ENCODE results near the gene DHH. TPM values are rescaled to one million over a fixed set of nuclear protein-coding genes. Genes with fewer than 3 reads are reported as not detected.

DHH gene
- total RNA-seq, 2 experiments from 2014 or later = 0.08 to 0.20 TPM

DNA sequence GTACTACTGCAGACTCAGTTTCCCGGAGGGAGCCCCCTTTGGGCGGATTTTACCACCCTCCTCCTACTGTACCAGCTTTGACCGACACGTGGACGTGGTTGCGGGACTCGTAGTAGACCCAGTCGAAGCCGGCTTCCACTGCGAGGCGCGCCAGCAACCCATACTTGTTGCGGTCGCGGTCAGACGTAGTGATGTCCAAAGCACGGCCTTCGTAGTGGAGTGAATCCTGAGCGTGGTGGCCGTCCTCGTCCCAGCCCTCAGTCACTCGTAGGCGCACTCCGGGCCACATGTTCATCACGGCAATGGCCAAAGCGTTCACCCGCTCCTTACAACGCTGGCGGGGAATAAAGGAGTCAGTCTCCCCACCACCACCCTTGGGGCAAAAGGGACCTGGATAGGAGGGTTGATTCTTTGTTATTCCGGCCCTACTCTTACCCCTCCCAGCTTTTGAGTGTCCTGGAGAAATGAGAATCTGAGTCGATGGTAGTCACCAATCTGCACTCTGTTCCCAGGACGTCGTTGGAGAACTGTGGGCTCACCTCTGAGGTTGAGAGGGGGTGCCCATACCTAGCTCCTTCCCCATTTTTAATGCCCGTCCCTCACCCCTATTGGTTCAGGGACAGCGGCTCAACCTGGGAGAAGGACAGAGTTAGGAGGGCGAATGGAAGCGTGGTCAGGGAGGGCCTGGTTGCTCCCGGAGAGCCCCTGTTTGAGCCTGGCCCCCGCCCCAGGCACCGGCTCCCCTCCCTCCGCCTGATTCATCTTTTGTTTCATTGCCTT lies 3.4 kb downstream of the DHH start:
- Mint-ChIP-seq H3K36me3 (ENCODE audit: low read depth) (peaks cover 11% of the 10 kb centered on the region), H3K27ac (no peak overlapping the region), H3K9me3 (no peaks in the 10 kb centered on the region), H3K27me3 (peaks cover 66% of the 10 kb centered on the region), H3K4me3 (peak overlapping the region; percentile 43), H3K4me1 (peaks cover 75% of the 10 kb centered on the region)
- CTCF ChIA-PET = interaction anchor here (0.6 to 5.0 kb wide), 12 partner anchors 11 to 1120 kb away, joined by 3 to 55 read pairs (median 4); partner anchors contain the start of genes FKBP11, LMBR1L, RHEBL1 and TUBA1B
- POLR2A ChIA-PET = interaction anchor here (1.2 to 4.5 kb wide), 3 partner anchors 19 to 39 kb away, joined by 8 to 26 read pairs (median 11); partner anchors contain the start of genes LMBR1L and TUBA1B
- DNase-seq = no peak

DNA sequence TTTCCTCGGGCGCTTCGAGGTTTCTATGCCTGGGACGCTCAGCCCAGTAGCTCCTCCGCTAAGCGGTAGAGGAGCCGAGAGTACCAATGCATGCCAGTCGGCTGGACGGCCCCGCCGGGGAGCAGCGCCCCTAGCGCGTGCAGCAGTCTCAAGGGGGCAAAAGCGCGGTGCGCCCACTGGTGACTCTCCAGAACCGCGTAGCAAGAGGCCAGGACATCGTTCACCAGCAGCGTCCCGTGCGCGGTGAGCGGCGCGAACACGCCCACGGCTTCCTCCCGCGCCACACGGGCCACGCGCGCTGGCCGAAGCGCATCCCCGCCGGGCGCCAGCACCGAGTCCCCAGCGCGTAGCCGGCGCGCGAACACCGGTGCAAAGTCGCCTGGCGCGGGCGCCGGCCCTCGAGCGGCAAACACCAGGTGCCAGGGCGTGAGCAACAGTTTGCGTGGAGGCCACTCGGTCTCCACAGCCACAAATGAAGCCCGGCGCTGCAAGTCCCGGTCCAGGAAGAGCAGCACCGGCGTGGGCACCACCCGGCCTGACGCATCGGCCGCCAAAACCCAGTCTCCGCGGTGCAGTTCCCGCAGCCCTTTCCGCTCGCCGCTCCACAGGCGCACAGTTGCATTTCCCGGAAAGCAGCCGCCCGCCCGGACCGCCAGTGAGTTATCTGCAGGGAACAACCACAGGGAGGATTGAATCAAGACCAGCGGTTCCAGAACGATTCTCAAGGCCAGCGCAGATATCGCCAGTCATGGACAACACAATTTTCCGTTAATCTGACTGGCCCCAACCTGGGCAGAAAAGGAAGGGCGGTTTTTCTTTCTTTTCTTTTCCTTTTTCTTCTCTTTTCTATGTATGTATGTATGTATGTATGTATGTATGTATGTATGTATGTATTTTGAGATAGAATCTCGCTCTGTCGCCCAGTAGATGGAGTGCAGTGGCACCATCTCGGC lies 4.5 kb downstream of the DHH start:
- H3K4me3 Mint-ChIP-seq = peak overlapping the region; percentile 65
- CTCF ChIA-PET = interaction anchor here (0.7 to 6.5 kb wide), 13 partner anchors 8 to 154 kb away, joined by 3 to 116 read pairs (median 32); partner anchors contain the start of genes LMBR1L, RHEBL1, TUBA1A and TUBA1B
- H3K4me1 Mint-ChIP-seq = peaks cover 73% of the 10 kb centered on the region
- peak; percentile 58 for DNase-seq
- peak overlapping the region; percentile 58 for H3K27ac Mint-ChIP-seq
- H3K27me3 Mint-ChIP-seq = peaks cover 59% of the 10 kb centered on the region
- peaks cover 3% of the 10 kb centered on the region for H3K36me3 Mint-ChIP-seq (ENCODE audit: low read depth)
- no peaks in the 10 kb centered on the region for H3K9me3 Mint-ChIP-seq
- POLR2A ChIA-PET = interaction anchor here (0.6 to 6.4 kb wide), 6 partner anchors 20 to 145 kb away, joined by 3 to 74 read pairs (median 6); partner anchors contain the start of genes LMBR1L, RHEBL1 and TUBA1B

DNA sequence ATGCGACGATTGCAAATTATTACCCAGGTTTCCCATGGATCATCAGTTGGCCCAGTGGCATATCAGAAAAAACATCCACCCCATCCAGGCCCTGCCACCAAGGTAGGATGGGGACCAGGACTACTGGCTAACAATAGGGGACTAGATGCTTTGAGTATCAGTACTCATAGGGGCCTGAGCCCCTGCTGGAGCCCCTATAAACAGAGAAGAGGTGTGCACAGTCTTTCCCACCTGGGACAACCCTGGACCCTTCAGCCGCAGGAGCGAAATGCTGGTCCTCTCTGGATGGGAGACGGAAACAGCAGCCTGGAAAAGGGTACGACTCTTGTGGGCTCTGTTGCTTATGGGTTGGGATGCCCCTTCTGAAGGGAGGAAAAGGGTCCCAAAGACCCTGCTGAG lies 5.7 kb downstream of the DHH start:
- H3K27me3 Mint-ChIP-seq = peaks cover 50% of the 10 kb centered on the region
- no peak for DNase-seq
- H3K4me3 Mint-ChIP-seq = no peak overlapping the region
- CTCF ChIA-PET = interaction anchor here (0.8 to 6.5 kb wide), 28 partner anchors 10 to 248 kb away, joined by 3 to 116 read pairs (median 5); partner anchors contain the start of genes C1QL4, DDX23, LMBR1L and RHEBL1
- POLR2A ChIA-PET = interaction anchor here (0.7 to 6.4 kb wide), 11 partner anchors 9 to 234 kb away, joined by 3 to 74 read pairs (median 5); partner anchors contain the start of genes KMT2D, LMBR1L, RHEBL1 and TROAP
- peaks cover 4% of the 10 kb centered on the region for H3K9me3 Mint-ChIP-seq
- H3K4me1 Mint-ChIP-seq = peaks cover 70% of the 10 kb centered on the region
- H3K36me3 Mint-ChIP-seq (ENCODE audit: low read depth) = no peaks in the 10 kb centered on the region
- H3K27ac Mint-ChIP-seq = no peak overlapping the region

DNA sequence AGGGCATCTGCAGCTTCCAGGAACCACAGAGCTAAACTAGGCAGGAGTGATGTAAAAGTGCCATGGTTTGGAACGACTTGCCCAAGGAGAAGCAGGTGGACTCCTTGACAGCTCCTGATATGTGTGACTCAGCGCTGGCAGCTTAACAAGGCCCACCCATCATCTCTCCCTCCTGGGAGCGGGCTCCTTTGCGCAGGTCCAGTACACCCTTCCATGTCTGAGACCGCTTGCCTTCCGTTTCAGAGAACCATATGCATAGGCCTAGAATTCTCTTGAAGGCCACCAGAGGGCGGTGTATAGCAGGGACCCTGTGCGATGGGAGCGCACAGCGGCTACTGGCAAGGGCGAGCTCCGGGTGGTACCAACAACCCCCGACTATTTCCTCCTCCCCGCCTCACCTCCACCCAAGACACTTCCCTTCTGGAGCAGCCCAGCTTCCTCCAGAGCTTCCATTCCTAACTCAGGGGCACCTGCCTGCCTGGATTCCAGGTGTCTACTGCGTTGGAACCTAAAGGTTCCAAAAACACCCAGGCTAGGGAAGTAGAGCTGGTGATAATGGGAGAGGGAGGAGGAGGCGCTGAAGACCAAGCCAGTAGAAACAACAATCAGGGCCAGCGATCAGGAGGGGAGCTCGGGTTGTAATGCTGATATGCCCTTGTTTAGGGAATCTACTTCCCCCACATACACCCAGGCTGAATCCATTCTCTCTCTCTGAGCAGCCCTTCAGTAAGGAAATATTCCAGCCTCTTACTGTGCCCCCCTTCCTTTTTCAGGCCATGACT lies 6.3 kb downstream of the DHH start:
- peak overlapping the region; percentile 22 for H3K4me3 Mint-ChIP-seq
- POLR2A ChIA-PET = interaction anchor here (0.9 to 6.4 kb wide), 14 partner anchors 10 to 273 kb away, joined by 3 to 74 read pairs (median 4); partner anchors contain the start of genes KMT2D, LMBR1L, RHEBL1 and TROAP
- H3K27me3 Mint-ChIP-seq = peaks cover 44% of the 10 kb centered on the region
- CTCF ChIA-PET = interaction anchor here (0.7 to 6.5 kb wide), 36 partner anchors 9 to 426 kb away, joined by 3 to 116 read pairs (median 4); partner anchors contain the start of genes C1QL4, DDX23, LMBR1L and PRPH
- no peaks in the 10 kb centered on the region for H3K36me3 Mint-ChIP-seq (ENCODE audit: low read depth)
- peak; percentile 75 for DNase-seq
- H3K9me3 Mint-ChIP-seq = peaks cover 4% of the 10 kb centered on the region
- peaks cover 64% of the 10 kb centered on the region for H3K4me1 Mint-ChIP-seq
- peak overlapping the region; percentile 24 for H3K27ac Mint-ChIP-seq

DNA sequence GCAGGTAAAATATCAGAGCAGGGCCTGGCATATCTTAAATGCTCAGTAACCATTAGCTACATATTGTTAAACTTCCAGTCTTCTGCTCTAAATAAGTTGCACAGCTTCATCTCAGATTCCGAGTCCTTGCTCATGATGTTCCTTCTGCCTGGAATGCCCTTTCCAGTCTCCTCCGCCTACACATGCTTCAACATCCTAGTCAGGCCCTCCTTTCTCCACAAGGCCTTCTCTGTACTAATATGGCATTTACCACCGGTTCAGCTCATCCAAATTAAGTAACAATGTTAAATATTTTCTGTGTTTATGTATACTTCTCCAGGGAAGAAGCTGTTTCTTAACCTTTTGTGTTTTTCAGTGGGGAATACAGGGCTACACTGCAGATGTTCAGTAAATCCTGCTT lies 8.5 kb downstream of the DHH start:
- peaks cover 25% of the 10 kb centered on the region for H3K27me3 Mint-ChIP-seq
- no peak overlapping the region for H3K27ac Mint-ChIP-seq
- peaks cover 47% of the 10 kb centered on the region for H3K4me1 Mint-ChIP-seq
- no peak overlapping the region for H3K4me3 Mint-ChIP-seq
- DNase-seq = no peak
- H3K36me3 Mint-ChIP-seq (ENCODE audit: low read depth) = no peaks in the 10 kb centered on the region
- peaks cover 4% of the 10 kb centered on the region for H3K9me3 Mint-ChIP-seq
- ChIA-PET CTCF (interaction anchor here (0.5 to 6.5 kb wide), 12 partner anchors 12 to 536 kb away, joined by 3 to 116 read pairs (median 7); partner anchors contain the start of genes LMBR1L, RHEBL1 and TUBA1B), POLR2A (interaction anchor here (0.8 to 6.4 kb wide), 5 partner anchors 16 to 208 kb away, joined by 3 to 74 read pairs (median 20); partner anchors contain the start of genes LMBR1L, RHEBL1 and TUBA1B)

DNA sequence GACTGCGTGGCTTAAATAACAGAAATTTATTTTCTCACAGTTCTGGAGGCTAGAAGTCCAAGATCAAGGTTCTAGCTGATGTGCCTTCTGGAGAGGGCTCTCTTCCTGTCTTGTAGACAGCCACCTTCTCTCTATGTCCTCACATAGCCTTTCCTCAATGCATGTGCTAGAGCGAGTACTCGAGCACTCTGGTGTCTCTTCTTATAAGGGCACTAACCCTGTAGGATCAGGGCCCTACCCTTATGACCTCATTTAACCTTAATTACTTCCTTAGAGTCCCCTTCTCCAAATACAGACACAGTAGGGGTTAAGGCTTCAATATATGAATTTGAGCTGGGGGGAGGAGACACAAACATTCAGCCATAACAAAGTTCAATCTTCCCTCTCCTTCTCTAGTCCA lies 10.2 kb downstream of the DHH start:
- peaks cover 33% of the 10 kb centered on the region for H3K4me1 Mint-ChIP-seq
- CTCF ChIA-PET = interaction anchor here (1.0 to 6.5 kb wide), 10 partner anchors 9 to 247 kb away, joined by 3 to 116 read pairs (median 6); partner anchors contain the start of genes LMBR1L, RHEBL1 and TUBA1B
- POLR2A ChIA-PET = interaction anchor here (0.8 to 6.4 kb wide), 5 partner anchors 9 to 238 kb away, joined by 3 to 74 read pairs (median 4); partner anchors contain the start of genes RHEBL1, TROAP and TUBA1B

DNA sequence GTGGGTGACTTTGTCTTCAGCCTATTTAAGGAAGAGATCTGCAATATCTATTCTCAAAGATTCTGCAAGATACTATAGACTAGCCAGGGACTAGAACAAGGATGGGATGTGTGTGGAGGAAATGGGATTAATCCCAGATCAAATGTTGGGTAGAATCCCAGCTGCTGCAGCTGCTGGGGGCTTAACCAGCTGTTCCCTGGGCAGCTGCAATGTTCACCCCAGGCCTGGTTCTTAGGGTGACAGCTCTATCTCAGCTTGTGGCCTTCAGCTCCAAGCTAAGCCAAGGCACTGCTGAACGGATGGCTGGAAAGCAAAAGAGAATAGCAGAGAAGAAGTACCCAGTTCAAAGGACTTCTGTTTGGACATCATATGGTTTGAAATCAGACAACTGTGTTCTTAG lies 14.8 kb downstream of the DHH start:
- POLR2A ChIA-PET = interaction anchor here (1.1 to 2.7 kb wide), 4 partner anchors 10 to 184 kb away, joined by 3 to 12 read pairs (median 4); partner anchors contain the start of gene RHEBL1
- H3K4me1 Mint-ChIP-seq = peaks cover 2% of the 10 kb centered on the region
- no peaks in the 10 kb centered on the region for H3K36me3 Mint-ChIP-seq (ENCODE audit: low read depth)

More for the DNA sequence above, 10.2 kb downstream of the DHH start:
- Mint-ChIP-seq H3K9me3 (peaks cover 4% of the 10 kb centered on the region), H3K36me3 (ENCODE audit: low read depth) (no peaks in the 10 kb centered on the region), H3K27me3 (peaks cover 14% of the 10 kb centered on the region), H3K27ac (no peak overlapping the region), H3K4me3 (no peak overlapping the region)
- no peak for DNase-seq

DNA sequence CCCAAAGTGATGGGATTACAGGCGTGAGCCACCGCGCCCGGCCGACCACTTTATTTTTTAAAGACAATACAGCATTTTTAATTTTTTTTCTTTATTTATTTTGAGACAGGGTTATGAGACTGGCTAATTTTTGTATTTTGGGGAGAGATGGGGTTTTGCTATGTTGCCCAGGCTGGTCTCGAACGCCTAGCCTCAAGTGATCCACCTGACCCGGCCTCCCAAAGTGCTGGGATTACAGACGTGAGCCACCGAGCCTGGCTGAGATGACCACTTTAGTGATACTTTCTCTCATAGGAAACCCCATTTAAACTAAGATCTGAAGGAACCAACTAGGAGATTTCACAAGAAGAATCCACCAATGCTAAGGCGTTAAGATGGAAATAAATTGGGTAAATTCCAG lies 23.6 kb downstream of the DHH start:
- H3K4me1 Mint-ChIP-seq = peaks cover 32% of the 10 kb centered on the region
- CTCF ChIA-PET = interaction anchor here (1.4 to 8.1 kb wide), 6 partner anchors 16 to 218 kb away, joined by 3 to 116 read pairs (median 6); partner anchors contain the start of gene LMBR1L
- H3K36me3 Mint-ChIP-seq (ENCODE audit: low read depth) = peaks cover 11% of the 10 kb centered on the region
- peak overlapping the region; percentile 6 for H3K27ac Mint-ChIP-seq
- DNase-seq = no peak
- H3K4me3 Mint-ChIP-seq = no peak overlapping the region
- POLR2A ChIA-PET = interaction anchor here (1.2 to 2.1 kb wide), 7 partner anchors 15 to 252 kb away, joined by 3 to 55 read pairs (median 6); partner anchors contain the start of genes TROAP and TUBA1B
- H3K27me3 Mint-ChIP-seq = no peaks in the 10 kb centered on the region
- no peaks in the 10 kb centered on the region for H3K9me3 Mint-ChIP-seq

More for the DNA sequence above, 14.8 kb downstream of the DHH start:
- CTCF ChIA-PET = interaction anchor here (1.0 to 4.3 kb wide), 7 partner anchors 9 to 91 kb away, joined by 3 to 41 read pairs (median 5); partner anchors contain the start of genes DHH and RHEBL1
- Mint-ChIP-seq H3K27me3 (peaks cover 3% of the 10 kb centered on the region), H3K9me3 (peaks cover 4% of the 10 kb centered on the region), H3K4me3 (no peak overlapping the region), H3K27ac (no peak overlapping the region)
- DNase-seq = no peak

GRCh38 chr12:49069507-49070346 lies 24.9 kb downstream of the DHH start, which contains the start of gene RHEBL1:
RHEBL1 (minus strand) TSS chr12:49069979; CDS start chr12:49069785, 194 bp downstream.
- no peaks in the 10 kb centered on the region for H3K9me3 Mint-ChIP-seq
- H3K27ac Mint-ChIP-seq = peak within 1 kb of the TSS; percentile 86
- H3K36me3 Mint-ChIP-seq (ENCODE audit: low read depth) = peaks cover 19% of the 10 kb centered on the region
- no peaks in the 10 kb centered on the region for H3K27me3 Mint-ChIP-seq
- CTCF ChIA-PET = interaction anchor here (0.5 to 8.1 kb wide), 26 partner anchors 9 to 217 kb away, joined by 3 to 116 read pairs (median 4); partner anchors contain the start of genes LMBR1L, TUBA1A, TUBA1B and WNT1
- H3K4me1 Mint-ChIP-seq = peaks cover 33% of the 10 kb centered on the region
- DNase-seq = peak; percentile 100
- H3K4me3 Mint-ChIP-seq = peak within 1 kb of the TSS; percentile 97
- POLR2A ChIA-PET = interaction anchor here (0.7 to 3.0 kb wide), 21 partner anchors 10 to 297 kb away, joined by 3 to 55 read pairs (median 6); partner anchors contain the start of genes DHH, KMT2D, LMBR1L and SPATS2

DNA sequence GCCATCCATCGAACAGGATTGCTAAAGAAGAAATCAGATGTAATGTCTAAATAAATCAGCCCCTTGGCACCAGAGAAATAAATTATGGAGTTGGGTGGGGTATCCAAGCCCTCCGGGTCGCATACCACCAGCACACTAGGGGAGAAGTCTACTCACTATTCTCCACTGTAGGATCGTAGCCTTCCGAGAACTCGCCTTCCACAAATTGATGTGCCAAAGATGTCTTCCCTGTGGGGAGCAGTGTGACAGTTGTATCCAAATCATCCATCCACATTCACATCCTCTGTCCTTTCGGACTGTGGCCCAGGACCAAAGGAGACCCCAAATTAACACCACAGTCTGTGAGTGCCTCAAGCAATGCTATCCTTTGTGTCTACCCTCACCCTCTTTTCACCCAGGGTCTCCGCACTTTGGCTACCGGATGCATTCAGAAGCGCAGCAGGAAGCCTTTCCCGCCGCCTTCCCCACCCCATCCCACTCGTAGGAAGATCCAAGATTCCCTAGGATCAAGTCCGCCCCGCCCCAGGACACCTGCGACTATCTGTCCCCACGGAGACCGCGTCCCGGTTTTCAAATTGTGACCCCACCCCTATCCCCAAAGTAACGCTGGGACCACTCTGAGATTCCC lies 25.6 kb downstream of the DHH start:
- H3K27me3 Mint-ChIP-seq = no peaks in the 10 kb centered on the region
- peaks cover 23% of the 10 kb centered on the region for H3K36me3 Mint-ChIP-seq (ENCODE audit: low read depth)
- peaks cover 35% of the 10 kb centered on the region for H3K4me1 Mint-ChIP-seq
- CTCF ChIA-PET = interaction anchor here (0.8 to 8.1 kb wide), 18 partner anchors 10 to 216 kb away, joined by 3 to 116 read pairs (median 5); partner anchors contain the start of genes LMBR1L, TUBA1B and WNT1
- no peak for DNase-seq
- POLR2A ChIA-PET = interaction anchor here (1.1 to 3.0 kb wide), 16 partner anchors 10 to 196 kb away, joined by 3 to 55 read pairs (median 8); partner anchors contain the start of genes DHH, KMT2D, LMBR1L and TUBA1B
- H3K4me3 Mint-ChIP-seq = peak overlapping the region; percentile 97
- peak overlapping the region; percentile 86 for H3K27ac Mint-ChIP-seq
- no peaks in the 10 kb centered on the region for H3K9me3 Mint-ChIP-seq

Data from activated CD4-positive, alpha-beta memory T cell treated with anti-CD3 and anti-CD28 coated beads, Interleukin-2, amount 10 ng/mL, durations not matched to agents 7 days and 5 days (primary cell).